HG03521 (cell line): ENCODE results near the gene PIH1D2.
"Not testable (repeated sequence)": the region's sequence is repeated elsewhere in the genome, so short reads cannot be mapped to it uniquely, and the experiment has no call there.

Experiments
- ATAC-seq: cut with Tn5 transposase; IDR thresholded peaks from one replicate; pipeline ENCODE4 v1.9.1; 2021; ENCODE audit warnings: mild to moderate bottlenecking, moderate library complexity; ENCODE audit not compliant: unreplicated experiment

PIH1D2 gene

DNA sequence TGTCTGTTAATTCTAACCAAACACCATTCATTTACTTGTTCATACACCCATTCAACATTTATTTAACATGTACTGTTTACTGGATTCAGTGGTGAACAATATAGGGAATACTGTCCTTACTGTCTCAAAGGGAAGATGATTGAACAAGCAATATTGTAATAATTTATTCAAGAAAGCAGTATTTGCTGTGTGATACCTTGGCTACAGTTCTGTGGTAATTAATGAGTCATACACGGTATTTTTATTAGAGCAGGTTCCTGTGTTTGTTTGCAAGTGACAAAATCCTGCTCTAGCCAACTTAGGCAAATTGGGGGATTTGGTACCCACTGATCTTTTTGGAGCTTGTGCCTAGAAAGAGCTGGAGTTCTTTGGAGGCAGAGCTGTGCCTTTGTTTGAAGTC, 15.7 kb downstream of the PIH1D2 start:
- no peak for ATAC-seq

DNA sequence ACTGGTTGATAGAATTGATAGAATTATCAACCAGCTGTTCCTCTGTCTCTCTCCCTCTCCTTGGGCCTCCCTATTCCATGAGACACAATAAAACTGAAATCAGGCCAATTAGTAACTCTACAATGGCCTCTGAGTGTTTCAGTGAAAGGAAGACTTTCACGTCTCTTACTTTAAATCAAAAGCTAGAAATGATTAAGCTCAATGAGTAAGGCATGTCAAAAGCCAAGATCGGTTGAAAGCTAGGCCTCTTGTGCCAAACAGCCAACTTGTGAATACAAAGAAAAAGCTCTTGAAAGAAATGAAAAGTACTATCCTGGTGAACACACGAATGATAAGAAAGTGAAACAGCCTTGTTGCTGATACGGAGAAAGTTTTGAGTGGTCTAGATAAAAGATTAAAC, 16.6 kb downstream of the PIH1D2 start:
- no peak for ATAC-seq

DNA sequence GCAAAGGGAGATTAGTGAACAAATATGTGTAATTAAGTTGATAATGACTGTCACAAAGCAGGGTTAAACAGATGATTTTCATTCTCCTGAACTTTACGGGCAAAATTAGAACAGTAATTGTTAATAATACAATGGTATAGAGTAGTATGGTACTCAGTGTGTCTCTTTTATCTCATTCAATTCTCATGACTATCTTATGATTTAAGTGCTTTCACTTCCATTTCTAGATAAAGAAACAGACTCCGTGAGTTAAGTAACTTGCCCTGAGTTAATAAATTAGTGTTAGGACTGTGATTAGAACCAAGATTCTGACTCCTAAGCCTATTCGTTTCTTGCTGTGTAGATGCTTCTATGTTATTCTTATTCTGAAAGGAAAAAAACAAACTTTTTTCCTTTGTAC, 22.0 kb downstream of the PIH1D2 start:
- no peak for ATAC-seq

DNA sequence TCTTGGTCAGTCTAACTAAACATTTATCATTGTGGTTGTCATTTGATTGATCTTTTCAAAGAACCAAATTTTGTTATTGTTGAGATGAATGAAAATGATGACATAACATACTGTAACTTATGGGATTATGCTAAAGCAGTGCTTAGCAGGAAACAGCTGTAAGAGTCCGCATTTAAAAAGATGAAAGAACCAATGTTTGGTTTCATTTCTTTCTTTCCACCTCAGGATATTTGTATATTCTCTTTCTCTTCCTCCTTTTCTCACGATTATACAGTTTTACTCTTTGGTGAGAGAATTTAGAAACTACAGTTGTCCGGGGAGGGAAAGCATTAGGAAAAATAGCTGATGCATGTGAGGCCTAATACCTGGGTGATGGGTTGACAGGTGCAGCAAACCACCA, 23.1 kb downstream of the PIH1D2 start:
- peak; percentile 83 for ATAC-seq

DNA sequence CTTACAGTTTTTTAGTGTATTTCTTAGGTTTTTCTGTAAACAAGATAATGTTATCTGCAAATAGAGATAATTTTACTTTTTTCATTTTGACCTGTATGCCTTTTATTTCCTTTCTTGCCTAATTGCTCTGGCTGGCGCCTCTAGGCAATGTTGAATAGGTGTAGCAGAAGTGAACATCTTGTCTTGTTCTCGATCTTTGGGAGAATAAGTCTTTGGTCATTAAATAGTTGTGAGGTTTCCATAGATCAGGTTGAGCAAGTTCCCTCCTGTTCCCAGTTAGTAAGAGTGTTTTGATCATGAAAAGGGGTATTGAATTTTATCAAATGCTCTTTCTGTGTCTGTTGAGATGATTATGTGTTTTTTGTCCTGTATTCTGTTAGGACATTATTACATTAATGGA, 24.0 kb downstream of the PIH1D2 start:
- ATAC-seq: no peak

DNA sequence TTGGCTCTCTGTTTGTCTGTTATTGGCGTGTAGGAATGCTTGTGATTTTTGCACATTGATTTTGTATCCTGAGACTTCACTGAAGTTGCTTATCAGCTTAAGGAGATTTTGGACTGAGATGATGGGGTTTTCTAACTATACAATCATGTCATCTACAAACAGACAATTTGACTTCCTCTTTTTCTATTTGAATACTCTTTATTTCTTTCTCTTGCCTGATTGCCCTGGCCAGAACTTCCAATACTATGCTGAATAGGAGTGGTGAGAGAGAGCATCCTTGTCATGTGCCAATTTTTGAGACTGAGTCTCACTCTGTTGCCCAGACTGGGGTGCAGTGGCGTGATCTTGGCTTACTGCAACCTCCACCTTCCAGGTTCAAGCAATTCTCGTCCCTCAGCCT, 25.6 kb downstream of the PIH1D2 start:
- not testable (repeated sequence) for ATAC-seq

DNA sequence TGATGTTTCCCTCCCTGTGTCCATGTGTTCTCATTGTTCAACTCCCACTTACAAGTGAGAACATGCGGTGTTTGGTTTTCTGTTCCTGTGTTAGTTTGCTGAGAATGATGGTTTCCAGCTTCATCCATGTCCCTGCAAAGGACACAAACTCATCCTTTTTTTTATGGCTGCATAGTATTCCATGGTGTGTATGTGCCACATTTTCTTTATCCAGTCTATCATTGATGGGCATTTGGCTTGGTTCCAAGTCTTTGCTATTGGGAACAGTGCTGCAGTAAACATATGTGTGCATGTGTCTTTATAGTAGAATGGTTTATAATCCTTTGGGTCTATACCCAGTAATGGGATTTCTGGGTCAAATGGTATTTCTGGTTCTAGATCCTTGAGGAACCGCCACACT, 27.2 kb downstream of the PIH1D2 start:
- ATAC-seq: not testable (repeated sequence)

DNA sequence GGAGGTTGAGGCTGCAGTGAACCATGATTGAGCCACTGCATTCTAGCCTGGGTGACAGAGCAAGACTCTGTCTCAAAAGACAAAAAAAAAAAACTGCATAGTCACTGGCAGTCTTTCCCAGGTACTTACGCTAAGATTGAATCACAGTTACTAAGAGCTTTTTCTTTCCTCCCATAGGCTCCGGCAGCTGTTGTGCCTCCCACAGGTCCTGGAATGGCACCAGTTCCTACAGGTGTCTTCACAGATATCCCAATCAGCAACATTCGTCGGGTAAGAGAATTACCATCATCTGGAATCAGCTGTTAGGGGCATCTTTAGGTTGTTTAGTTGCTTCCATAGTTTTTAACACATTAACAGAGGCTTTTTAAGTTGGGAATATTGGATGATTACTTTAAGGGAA, 28.9 kb downstream of the PIH1D2 start:
- no peak for ATAC-seq

DNA sequence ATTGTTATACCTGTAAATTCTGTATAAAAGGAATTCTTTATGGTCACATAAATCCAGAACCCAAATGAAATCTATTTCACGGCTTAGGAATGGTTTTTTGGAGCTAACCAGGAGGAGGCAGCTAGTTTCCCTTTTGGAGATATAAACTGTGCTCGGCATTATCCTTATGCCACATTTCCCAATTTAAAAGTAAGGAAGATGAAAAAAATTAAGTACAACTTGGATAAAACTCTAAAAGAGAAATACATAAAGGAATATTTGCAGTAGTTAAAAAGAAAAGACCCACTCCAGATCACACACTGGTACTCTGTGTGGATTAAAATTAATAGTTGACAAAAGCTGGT, 30.9 kb downstream of the PIH1D2 start:
- ATAC-seq: no peak

DNA sequence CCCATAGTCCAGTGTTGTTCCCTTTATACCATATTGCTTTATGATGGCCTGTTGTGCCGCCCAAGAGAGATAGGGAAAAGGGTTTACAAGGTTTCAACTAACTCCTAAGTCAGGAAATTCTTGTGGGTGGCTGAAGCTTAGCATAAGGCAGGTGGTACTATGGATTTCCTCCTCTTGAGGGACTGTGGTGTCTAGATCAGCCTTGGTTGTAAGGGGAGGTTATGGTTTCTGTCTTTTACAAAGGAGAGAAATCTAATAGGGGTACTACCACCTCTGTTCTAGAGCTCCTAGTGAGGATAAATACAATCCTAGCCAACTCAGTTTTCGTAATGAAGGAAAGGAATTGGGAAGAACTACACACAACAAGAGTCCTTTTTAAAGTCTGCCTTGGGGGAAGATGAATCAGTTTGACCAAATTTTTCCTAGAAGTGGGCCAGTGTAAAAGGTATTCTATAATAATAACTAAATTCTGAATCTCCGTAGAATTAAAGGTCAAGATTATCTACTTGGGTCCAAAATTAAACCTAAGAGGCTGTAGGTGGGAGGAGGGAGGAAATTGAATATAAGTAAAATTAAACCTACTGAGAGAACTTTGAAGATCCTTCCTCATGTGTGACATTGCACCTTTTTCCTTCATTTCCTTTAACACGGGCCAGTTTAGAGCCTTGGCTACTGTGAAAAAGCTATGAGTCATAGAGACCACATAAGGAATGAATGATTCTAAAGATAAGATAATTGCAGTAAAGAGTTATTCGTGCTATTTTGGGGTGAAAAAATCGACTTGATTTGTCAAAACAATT, 31.5 kb downstream of the PIH1D2 start:
- ATAC-seq: no peak

DNA sequence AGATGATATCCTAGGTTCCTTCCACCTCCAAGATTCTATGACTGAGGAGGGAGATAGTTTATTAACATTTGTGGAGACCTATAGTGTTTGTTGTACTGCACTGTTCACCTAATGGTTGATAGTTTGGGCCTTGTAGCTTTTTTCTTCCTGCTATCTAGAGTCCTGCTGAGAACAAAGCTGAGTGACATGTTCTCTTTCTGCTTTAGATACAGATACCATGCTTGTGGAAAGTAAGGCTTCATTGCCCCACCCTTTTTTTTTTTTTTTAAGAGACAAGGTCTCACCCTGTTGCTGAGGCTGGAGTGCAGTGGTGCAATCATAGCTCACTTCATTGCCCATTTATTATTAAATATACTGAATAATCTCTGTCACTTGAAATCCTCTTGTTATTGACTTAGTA, 36.3 kb downstream of the PIH1D2 start:
- ATAC-seq: no peak

DNA sequence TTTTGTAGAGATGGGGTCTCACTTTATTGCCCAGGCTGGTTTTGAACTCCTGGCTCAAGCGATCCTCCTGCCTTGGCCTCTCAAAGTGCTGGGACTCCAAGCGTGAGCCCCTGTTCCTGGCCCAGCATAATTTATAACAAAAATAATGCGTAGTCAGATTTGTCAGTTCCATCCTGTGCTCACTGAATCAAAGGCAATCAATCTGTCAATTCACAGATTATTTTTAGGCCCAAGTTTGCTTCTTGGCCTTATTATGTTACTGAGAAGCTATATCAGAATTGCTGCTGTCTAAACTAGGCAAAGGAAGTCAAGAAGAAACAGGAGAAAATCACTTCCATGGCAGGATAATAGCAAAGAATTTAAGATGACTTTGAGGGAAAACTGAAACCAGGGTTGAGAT, 39.9 kb downstream of the PIH1D2 start:
- no peak for ATAC-seq

DNA sequence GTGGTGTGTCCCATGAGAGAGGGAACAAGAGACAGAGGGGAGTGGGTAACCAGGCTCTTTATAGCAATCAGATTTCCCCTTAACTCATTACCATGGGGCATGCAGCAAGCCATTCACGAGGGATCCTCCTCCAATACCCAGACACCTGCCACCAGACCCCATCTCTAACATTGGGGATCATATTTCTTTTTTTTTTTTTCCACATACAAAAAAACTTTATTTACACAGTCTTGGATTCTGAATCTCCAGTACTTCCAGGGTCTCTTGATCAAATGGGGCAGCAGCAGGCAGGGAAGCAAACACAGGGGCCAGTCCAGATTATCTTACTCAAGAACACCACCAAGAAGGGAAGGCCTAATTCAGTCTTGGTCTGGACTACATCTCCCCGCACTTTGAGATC, 44.4 kb downstream of the PIH1D2 start:
- no peak for ATAC-seq

DNA sequence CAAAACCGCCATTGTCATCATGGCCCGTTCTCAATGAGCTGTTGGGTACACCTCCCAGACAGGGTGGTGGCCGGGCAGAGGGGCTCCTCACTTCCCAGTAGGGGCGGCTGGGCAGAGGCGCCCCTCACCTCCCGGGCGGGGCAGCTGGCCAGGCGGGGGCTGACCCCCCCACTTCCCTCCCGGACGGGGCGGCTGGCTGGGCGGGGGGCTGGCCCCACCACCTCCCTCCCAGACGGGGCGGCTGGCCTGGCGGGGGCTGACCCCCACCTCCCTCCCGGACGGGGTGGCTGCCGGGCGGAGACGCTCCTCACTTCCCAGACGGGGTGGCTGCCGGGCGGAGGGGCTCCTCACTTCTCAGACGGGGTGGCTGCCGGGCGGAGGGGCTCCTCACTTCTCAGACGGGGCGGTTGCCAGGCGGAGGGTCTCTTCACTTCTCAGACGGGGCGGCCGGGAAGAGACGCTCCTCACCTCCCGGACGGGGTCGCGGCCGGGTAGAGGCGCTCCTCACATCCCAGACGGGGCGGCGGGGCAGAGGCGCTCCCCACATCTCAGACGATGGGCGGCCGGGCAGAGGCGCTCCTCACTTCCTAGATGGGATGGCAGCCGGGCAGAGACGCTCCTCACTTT, 46.9 kb downstream of the PIH1D2 start:
- ATAC-seq: not testable (repeated sequence)

DNA sequence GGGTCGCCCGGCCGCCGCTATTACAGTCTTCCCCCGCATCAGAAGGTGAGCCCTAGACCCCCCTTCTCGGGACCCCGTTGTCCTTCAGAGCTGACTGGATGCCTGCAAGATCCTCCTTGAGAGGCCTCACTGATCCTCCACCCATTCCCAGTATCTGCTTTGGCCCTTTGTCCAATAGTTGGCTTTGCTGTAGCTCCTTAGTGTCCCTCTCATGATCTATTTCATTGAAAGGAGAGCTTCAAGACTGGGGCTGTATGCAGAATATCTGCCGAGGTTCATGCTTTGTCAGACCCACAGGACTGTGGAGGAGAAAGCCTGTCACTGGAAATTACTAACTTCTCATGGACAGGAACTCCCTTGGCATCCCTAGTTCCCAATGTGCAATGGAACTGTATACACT, 48.1 kb downstream of the PIH1D2 start:
- no peak for ATAC-seq

DNA sequence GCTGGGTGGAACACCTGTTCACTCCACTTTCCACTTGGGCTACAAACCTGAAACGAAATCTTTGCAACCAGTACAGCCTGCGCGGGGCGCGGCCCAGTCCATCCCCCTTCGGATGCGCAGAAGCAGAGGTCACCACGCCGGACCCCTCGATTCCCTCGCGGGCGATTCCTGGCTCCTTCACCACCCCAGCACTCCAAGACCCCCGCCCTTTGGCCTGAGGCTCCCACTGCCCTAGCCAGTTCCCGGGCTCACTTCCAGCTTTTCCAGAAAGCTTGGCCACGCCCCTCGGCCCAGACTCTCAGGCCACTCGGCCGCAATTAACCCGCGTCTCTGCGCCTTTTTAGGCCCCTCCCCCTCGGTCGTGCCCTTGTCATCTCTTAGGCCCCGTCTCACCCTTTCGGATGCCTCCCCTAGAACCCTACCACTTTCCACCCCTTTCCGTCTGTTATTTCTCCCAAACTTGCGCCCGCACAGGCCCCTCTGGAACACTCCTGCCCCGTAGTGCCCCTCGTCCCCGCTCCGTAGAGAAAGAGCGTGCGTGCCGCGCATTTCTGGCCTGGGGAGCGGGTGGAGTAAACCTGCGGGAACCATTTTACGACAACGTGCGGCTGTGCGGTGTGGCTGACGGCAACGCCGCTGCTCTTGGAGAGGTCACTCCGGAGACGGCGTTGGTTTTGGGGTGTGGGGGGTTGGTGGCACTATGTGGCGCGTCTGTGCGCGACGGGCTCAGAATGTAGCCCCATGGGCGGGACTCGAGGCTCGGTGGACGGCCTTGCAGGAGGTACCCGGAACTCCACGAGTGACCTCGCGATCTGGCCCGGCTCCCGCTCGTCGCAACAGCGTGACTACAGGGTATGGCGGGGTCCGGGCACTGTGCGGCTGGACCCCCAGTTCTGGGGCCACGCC, 48.8 kb downstream of the PIH1D2 start, which contains the start of gene DLAT:
Gene DLAT, plus strand, starts transcription at position 636 of the 906 bp plus-strand sequence. Its CDS starts 65 bp downstream, at position 701.
- ATAC-seq: peak; percentile 60

DNA sequence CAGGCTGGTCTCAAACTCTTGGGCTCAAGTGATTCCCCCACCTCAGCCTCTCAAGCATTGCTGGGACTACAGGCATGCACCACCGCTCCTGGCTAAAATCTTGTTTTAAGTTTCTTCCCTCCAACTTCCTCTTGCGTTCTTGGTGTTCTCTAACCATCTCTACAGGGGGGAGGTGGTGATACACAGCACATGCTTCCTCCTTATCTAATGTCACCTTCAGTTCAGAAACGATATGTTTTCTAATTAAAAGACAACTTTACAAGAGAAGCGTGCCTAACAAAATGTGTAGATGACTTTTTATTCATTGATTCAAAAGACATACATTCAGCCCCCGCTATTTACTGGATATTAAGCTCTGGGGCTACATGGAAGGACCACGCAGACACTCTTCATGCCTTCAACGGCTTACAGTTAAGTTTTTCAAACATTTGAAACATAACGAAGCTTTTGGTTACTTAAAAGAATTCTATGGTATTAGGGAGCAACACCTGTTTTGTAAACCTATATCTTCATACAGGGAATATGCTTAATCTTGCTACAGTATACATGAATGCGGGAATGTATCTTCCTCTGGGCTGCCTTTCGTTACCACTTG, 49.5 kb downstream of the PIH1D2 start:
- peak; percentile 32 for ATAC-seq

DNA sequence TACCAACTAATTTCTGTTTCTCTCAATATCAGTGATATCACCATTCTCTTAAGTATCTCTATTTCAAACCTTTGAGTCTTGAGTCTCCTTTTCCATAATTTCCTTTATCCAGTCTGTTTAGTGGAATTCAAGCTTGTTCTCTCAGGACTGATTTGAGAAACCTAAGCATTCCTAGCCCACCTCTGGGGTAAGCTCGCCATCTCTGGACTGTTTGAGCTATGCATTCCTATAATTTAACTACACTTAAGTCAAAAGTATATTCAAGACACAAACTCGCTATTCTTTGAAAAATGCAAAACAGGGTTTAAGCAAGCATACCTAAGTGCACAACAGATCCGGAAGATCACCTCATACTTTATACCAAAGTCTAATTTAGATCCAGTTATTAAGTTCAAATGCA, 50.7 kb downstream of the PIH1D2 start:
- no peak for ATAC-seq

DNA sequence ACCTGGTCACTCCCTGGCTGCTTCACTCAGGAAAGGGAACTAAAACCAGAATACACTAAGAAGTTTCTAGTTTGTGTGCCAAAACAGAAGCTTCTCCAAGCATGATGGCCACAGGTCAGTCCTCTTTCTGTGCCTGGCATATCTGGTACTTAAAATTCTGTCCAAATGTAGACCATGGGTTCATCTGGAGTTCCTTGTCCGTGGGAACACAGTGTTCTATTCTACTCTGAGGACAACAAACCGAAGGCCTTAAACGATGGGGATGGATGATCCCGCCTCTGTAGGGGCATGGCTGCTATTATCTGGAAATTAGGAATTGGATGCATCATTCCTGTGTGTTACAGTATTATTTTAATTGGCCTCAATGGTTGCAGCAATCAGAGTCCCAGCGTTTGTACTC, 54.8 kb downstream of the PIH1D2 start:
- ATAC-seq: no peak
